PC-3 (cell line): Measurements from ENCODE around the gene PACSIN3. TPM values are rescaled to one million over a fixed set of nuclear protein-coding genes. Genes with fewer than 3 reads are reported as not detected.

Experiments
- ATAC-seq: fragments of 200-7000 bp; cut with Tn5 transposase; 2 replicates; pipeline ENCODE4 v1.9.1; 2020; ENCODE audit warnings: mild to moderate bottlenecking, moderate library complexity
- BruUV-seq: library from RNA; stranded (reverse); fragments of 400-500 nt; replicated peaks from 2 replicates; lab custom pipeline; 2021; lab: Mats Ljungman, UMichigan
- CTCF ChIA-PET: fragments of 300-600 bp; sonication (Branson Sonifier 250); formaldehyde crosslinking; loops from one replicate; lab custom pipeline; 2022; ENCODE audit warnings: antibody characterized with exemption; lab: Charles Lee
- POLR2A ChIA-PET: fragments of 300-600 bp; sonication (Branson Sonifier 250); formaldehyde crosslinking; loops from one replicate; lab custom pipeline; 2022; ENCODE audit warnings: antibody characterized with exemption; ENCODE audit not compliant: unreplicated experiment; lab: Charles Lee
- DNase-seq: peaks from one replicate; pipeline ENCODE4 v3.0.0-alpha.2; 2015
- H2AFZ ChIP-seq: fragments of 300-600 bp; sonication (generic); 2 replicates; pipeline ENCODE4 v1.6.0; 2016; ENCODE audit warnings: antibody characterized with exemption, low read length
- H3F3A ChIP-seq: fragments of 300-600 bp; sonication (generic); one replicate; pipeline ENCODE4 v1.6.0; 2017; ENCODE audit warnings: antibody characterized with exemption, low read length, control low read depth, mild to moderate bottlenecking; ENCODE audit not compliant: unreplicated experiment
- H3K27ac ChIP-seq: fragments of 300-600 bp; sonication (generic); 2 replicates; pipeline ENCODE4 v1.5.1; 2016; ENCODE audit warnings: mild to moderate bottlenecking, low read length
- H3K27me3 ChIP-seq: fragments of 300-600 bp; sonication (generic); 2 replicates; pipeline ENCODE4 v1.6.1; 2016; ENCODE audit warnings: low read length, mixed read lengths
- H3K36me3 ChIP-seq: fragments of 300-600 bp; sonication (generic); 2 replicates; pipeline ENCODE4 v1.6.1; 2016; ENCODE audit warnings: low read depth, mixed run types, low read length, mixed read lengths
- H3K4me1 ChIP-seq: fragments of 300-600 bp; sonication (generic); 2 replicates; pipeline ENCODE4 v1.5.1; 2016; ENCODE audit warnings: low read length; ENCODE audit not compliant: insufficient read depth
- H3K4me2 ChIP-seq: fragments of 300-600 bp; sonication (generic); 2 replicates; pipeline ENCODE4 v1.6.0; 2016; ENCODE audit warnings: low read length
- H3K4me3 ChIP-seq: fragments of 300-600 bp; sonication (generic); 2 replicates; pipeline ENCODE4 v1.5.1; 2016; ENCODE audit warnings: mild to moderate bottlenecking, low read length, mixed read lengths
- H3K79me2 ChIP-seq: fragments of 300-600 bp; sonication (generic); 2 replicates; pipeline ENCODE4 v1.6.1; 2017; ENCODE audit warnings: low read length, mixed read lengths
- H3K9ac ChIP-seq: fragments of 300-600 bp; sonication (generic); 2 replicates; pipeline ENCODE4 v1.6.0; 2016; ENCODE audit warnings: mild to moderate bottlenecking, low read length
- H3K9me2 ChIP-seq: fragments of 300-600 bp; sonication (generic); replicated peaks from 2 replicates; pipeline ENCODE4 v1.6.1; 2016; ENCODE audit warnings: mixed run types, low read length, mixed read lengths
- H3K9me3 ChIP-seq: fragments of 300-600 bp; sonication (generic); 2 replicates; pipeline ENCODE4 v1.6.1; 2016; ENCODE audit warnings: low read length, mixed read lengths
- H4K20me1 ChIP-seq: fragments of 300-600 bp; sonication (generic); 2 replicates; pipeline ENCODE4 v1.6.1; 2016; ENCODE audit warnings: low read length, mixed read lengths
- CTCF ChIP-seq: fragments of 300-600 bp; sonication (generic); conservative IDR thresholded peaks from 2 replicates; pipeline ENCODE4 v1.5.1; 2017; ENCODE audit warnings: antibody characterized with exemption, low read depth, mild to moderate bottlenecking, low read length
- EZH2 ChIP-seq: fragments of 300-600 bp; sonication (generic); IDR thresholded peaks from one replicate; pipeline ENCODE4 v1.6.1; 2017; ENCODE audit warnings: antibody characterized with exemption, mild to moderate bottlenecking, low read length; ENCODE audit not compliant: unreplicated experiment
- EZH2phosphoT487 ChIP-seq: fragments of 300-600 bp; sonication (generic); IDR thresholded peaks from 2 replicates; pipeline ENCODE4 v1.6.1; 2018; ENCODE audit warnings: mild to moderate bottlenecking, antibody characterized with exemption, low read length, borderline replicate concordance
- intact Hi-C: fragments of 100-400 bp; cut with micrococcal nuclease; formaldehyde crosslinking; loops from 2 replicates; pipeline ENCODE4 v1.9.0; 2023
- total RNA-seq: library from RNA; depleted of rRNA; stranded (reverse); fragments of >200 nt; gene quantifications from 2 replicates; pipeline ENCODE4 v1.2.3, GENCODE V29; 2014

PACSIN3 gene
- total RNA-seq, 1 experiment from 2014 or later: 83.9 TPM

- no peak for TF ChIP-seq EZH2phosphoT487
- no peaks in the 10 kb centered on the region for H3F3A ChIP-seq
- no peak overlapping the region for H2AFZ ChIP-seq
- no peak overlapping the region for H3K27ac ChIP-seq
- no peak for ATAC-seq
- intact Hi-C loops: loop anchor here (1.0 to 2.0 kb wide), 6 partner anchors 37 to 177 kb away; partner anchors contain the start of genes ACP2 and DDB2
- DNase-seq: no peak
- CTCF ChIA-PET: interaction anchor here (1.5 kb wide), 1 partner anchor 81 kb away, joined by 4 read pairs; no protein-coding TSS in a partner anchor
- H3K4me3 ChIP-seq: peak overlapping the region; percentile 94; the same call in 1 of the 2 replicates
- no TSS peak for BruUV-seq
- no peaks in the 10 kb centered on the region for H3K27me3 ChIP-seq
- no peak overlapping the region for H3K9ac ChIP-seq
- no peaks in the 10 kb centered on the region for H3K9me3 ChIP-seq
- H3K4me1 ChIP-seq: 0 out of 2 replicates have a peak, but pooled peaks cover 8% of the 10 kb centered on the region
- peak overlapping the region; percentile 99 for H3K4me2 ChIP-seq
- H3K79me2 ChIP-seq: peaks cover 47% of the 10 kb centered on the region
- POLR2A ChIA-PET: no interaction called here
- H4K20me1 ChIP-seq: no peaks in the 10 kb centered on the region
- H3K9me2 ChIP-seq: no peaks in the 10 kb centered on the region
- peaks cover 27% of the 10 kb centered on the region; the same call in 1 of the 2 replicates for H3K36me3 ChIP-seq
Observed at GRCh38 chr11:47177846-47178245, 8.4 kb downstream of the PACSIN3 start.

- Histone ChIP-seq H3K4me2 (peak overlapping the region; percentile 99), H3K9me3 (no peaks in the 10 kb centered on the region), H3F3A (no peaks in the 10 kb centered on the region), H3K4me1 (0 out of 2 replicates have a peak, but pooled peaks cover 8% of the 10 kb centered on the region), H2AFZ (peak overlapping the region; percentile 95), H4K20me1 (no peaks in the 10 kb centered on the region), H3K36me3 (peaks cover 28% of the 10 kb centered on the region; the same call in 1 of the 2 replicates), H3K27ac (peak overlapping the region; percentile 77), H3K9me2 (no peaks in the 10 kb centered on the region), H3K9ac (peak overlapping the region; percentile 99), H3K79me2 (peaks cover 48% of the 10 kb centered on the region), H3K27me3 (no peaks in the 10 kb centered on the region), H3K4me3 (peak overlapping the region; percentile 94)
- CTCF ChIA-PET: interaction anchor here (1.5 kb wide), 1 partner anchor 82 kb away, joined by 4 read pairs; no protein-coding TSS in a partner anchor
- TF ChIP-seq CTCF: peak; percentile 76
- no peak for TF ChIP-seq EZH2phosphoT487
- intact Hi-C loops: loop anchor here (1.0 to 2.0 kb wide), 6 partner anchors 37 to 178 kb away; partner anchors contain the start of genes ACP2 and DDB2
- POLR2A ChIA-PET: no interaction called here
- TSS peak; percentile 37 for BruUV-seq
- ATAC-seq (peak; percentile 62), DNase-seq (peak; percentile 67)
Observed at GRCh38 chr11:47177229-47177845, 8.9 kb downstream of the PACSIN3 start.

- H3K4me2 ChIP-seq: peak within 1 kb of the TSS; percentile 99
- H3K9me2 ChIP-seq: no peaks in the 10 kb centered on the region
- BruUV-seq: TSS peak; percentile 67
- ChIA-PET CTCF (no interaction called here), POLR2A (no interaction called here)
- H4K20me1 ChIP-seq: no peaks in the 10 kb centered on the region
- H3K27ac ChIP-seq: peak within 1 kb of the TSS; percentile 77
- H3F3A ChIP-seq: no peaks in the 10 kb centered on the region
- H3K4me3 ChIP-seq: peak within 1 kb of the TSS; percentile 94
- peak within 1 kb of the TSS; percentile 99 for H3K9ac ChIP-seq
- peak within 1 kb of the TSS; percentile 95 for H2AFZ ChIP-seq
- ATAC-seq (peak; percentile 93), DNase-seq (peak; percentile 95)
- TF ChIP-seq EZH2phosphoT487: no peak
- no peak for TF ChIP-seq CTCF
- TF ChIP-seq EZH2: no peak
- H3K36me3 ChIP-seq: peaks cover 34% of the 10 kb centered on the region; the same call in 1 of the 2 replicates
- H3K4me1 ChIP-seq: 0 out of 2 replicates have a peak, but pooled peaks cover 8% of the 10 kb centered on the region
- peaks cover 50% of the 10 kb centered on the region for H3K79me2 ChIP-seq
- intact Hi-C loops: loop anchor here (1.0 to 2.0 kb wide), 6 partner anchors 38 to 179 kb away; partner anchors contain the start of genes ACP2 and DDB2
- H3K9me3 ChIP-seq: no peaks in the 10 kb centered on the region
- H3K27me3 ChIP-seq: no peaks in the 10 kb centered on the region
Observed at GRCh38 chr11:47176328-47177228, 9.7 kb downstream of the PACSIN3 start, which contains the start of gene ARFGAP2. Gene ARFGAP2, minus strand, starts transcription at chr11:47176879. Its CDS starts 26 bp downstream, at chr11:47176853.
